WTC11 (cell line): Measurements from ENCODE around the gene USP7. TPM values are rescaled to one million over a fixed set of nuclear protein-coding genes. Genes with fewer than 3 reads are reported as not detected.

ENCODE experiments used
- ATAC-seq: fragments of 200-7000 bp; cut with Tn5 transposase; 2 replicates; pipeline ENCODE4 v1.10.0; 2021; ENCODE audit warnings: mild to moderate bottlenecking, moderate library complexity
- CTCF ChIA-PET: fragments of 300-600 bp; sonication (Branson Sonifier 250); formaldehyde crosslinking; loops from one replicate; lab custom pipeline; 2021; ENCODE audit warnings: antibody characterized with exemption; lab: Charles Lee
- POLR2A ChIA-PET: fragments of 350-600 bp; sonication (Branson Sonifier 250); formaldehyde crosslinking; loops from one replicate; lab custom pipeline; 2021; ENCODE audit warnings: antibody characterized with exemption; lab: Charles Lee
- DNase-seq: peaks from one replicate; pipeline ENCODE4 v3.0.0; 2021; ENCODE audit warnings: low spot score
- H3K27ac Mint-ChIP-seq: 2 replicates; pipeline ENCODE4 v1.8.0; 2021; ENCODE audit warnings: mixed read lengths
- H3K27me3 Mint-ChIP-seq: 2 replicates; pipeline ENCODE4 v1.8.0; 2021; ENCODE audit warnings: low read depth, mild to moderate bottlenecking, moderate library complexity, mixed read lengths
- H3K36me3 Mint-ChIP-seq: 2 replicates; pipeline ENCODE4 v1.8.0; 2021; ENCODE audit warnings: mixed read lengths
- H3K4me1 Mint-ChIP-seq: 2 replicates; pipeline ENCODE4 v1.8.0; 2022; ENCODE audit warnings: mixed read lengths
- H3K4me3 Mint-ChIP-seq: 2 replicates; pipeline ENCODE4 v1.8.0; 2021; ENCODE audit warnings: mild to moderate bottlenecking, moderate library complexity, mixed read lengths
- H3K9me3 Mint-ChIP-seq: 2 replicates; pipeline ENCODE4 v1.8.0; 2021; ENCODE audit warnings: mixed read lengths
- ATF3 ChIP-seq: sonication (generic); formaldehyde crosslinking; conservative IDR thresholded peaks from 2 replicates; pipeline ENCODE4 v1.8.1; 2022; ENCODE audit warnings: mild to moderate bottlenecking, missing genetic modification reagents
- ATF6 ChIP-seq: sonication (generic); formaldehyde crosslinking; IDR thresholded peaks from 2 replicates; pipeline ENCODE4 v1.8.1; 2023; ENCODE audit warnings: mild to moderate bottlenecking, missing genetic modification reagents
- CREB1 ChIP-seq: sonication (generic); formaldehyde crosslinking; IDR thresholded peaks from 2 replicates; pipeline ENCODE4 v1.8.0; 2023; ENCODE audit warnings: mild to moderate bottlenecking, missing genetic modification reagents
- E2F4 ChIP-seq: sonication (generic); formaldehyde crosslinking; IDR thresholded peaks from 2 replicates; pipeline ENCODE4 v1.8.1; 2022; ENCODE audit warnings: low read depth, mild to moderate bottlenecking, moderate library complexity, missing genetic modification reagents, borderline replicate concordance
- E2F5 ChIP-seq: sonication (generic); formaldehyde crosslinking; IDR thresholded peaks from 2 replicates; pipeline ENCODE4 v1.8.1; 2022; ENCODE audit warnings: mild to moderate bottlenecking, moderate library complexity, missing genetic modification reagents
- ELF4 ChIP-seq: sonication (generic); formaldehyde crosslinking; IDR thresholded peaks from 2 replicates; pipeline ENCODE4 v1.8.1; 2022; ENCODE audit warnings: low read depth, mild to moderate bottlenecking, moderate library complexity, missing genetic modification reagents
- ETV6 ChIP-seq: sonication (generic); formaldehyde crosslinking; IDR thresholded peaks from 2 replicates; pipeline ENCODE4 v1.8.1; 2022; ENCODE audit warnings: mild to moderate bottlenecking, missing genetic modification reagents
- FOXP1 ChIP-seq: sonication (generic); formaldehyde crosslinking; IDR thresholded peaks from 2 replicates; pipeline ENCODE4 v1.8.0; 2022; ENCODE audit warnings: missing genetic modification reagents, mild to moderate bottlenecking, moderate library complexity, borderline replicate concordance
- MAX ChIP-seq: sonication (generic); formaldehyde crosslinking; IDR thresholded peaks from 2 replicates; pipeline ENCODE4 v1.8.0; 2022; ENCODE audit warnings: mild to moderate bottlenecking, missing genetic modification reagents
- NR2C2 ChIP-seq: sonication (generic); formaldehyde crosslinking; IDR thresholded peaks from 2 replicates; pipeline ENCODE4 v1.8.0; 2022; ENCODE audit warnings: mild to moderate bottlenecking, missing genetic modification reagents
- SMAD3 ChIP-seq: sonication (generic); formaldehyde crosslinking; IDR thresholded peaks from 2 replicates; pipeline ENCODE4 v1.8.0; 2022; ENCODE audit warnings: missing genetic modification reagents, mild to moderate bottlenecking, borderline replicate concordance
- TCF7 ChIP-seq: sonication (generic); formaldehyde crosslinking; IDR thresholded peaks from 2 replicates; pipeline ENCODE4 v1.8.0; 2022; ENCODE audit warnings: mild to moderate bottlenecking, low read depth, missing genetic modification reagents, moderate library complexity
- TEAD4 ChIP-seq: sonication (generic); formaldehyde crosslinking; IDR thresholded peaks from 2 replicates; pipeline ENCODE4 v1.8.0; 2022; ENCODE audit warnings: mild to moderate bottlenecking, missing genetic modification reagents
- TP53 ChIP-seq: sonication (generic); formaldehyde crosslinking; IDR thresholded peaks from 2 replicates; pipeline ENCODE4 v1.8.1; 2023; ENCODE audit warnings: mild to moderate bottlenecking, missing genetic modification reagents
- ZBTB21 ChIP-seq: sonication (generic); formaldehyde crosslinking; IDR thresholded peaks from 2 replicates; pipeline ENCODE4 v1.8.1; 2023; ENCODE audit warnings: mild to moderate bottlenecking, missing genetic modification reagents, borderline replicate concordance
- ZBTB43 ChIP-seq: sonication (generic); formaldehyde crosslinking; IDR thresholded peaks from 2 replicates; pipeline ENCODE4 v1.8.1; 2023; ENCODE audit warnings: mild to moderate bottlenecking, missing genetic modification reagents
- ZMAT4 ChIP-seq: fragments of 250-450 bp; sonication (Bioruptor Pico); IDR thresholded peaks from 2 replicates; pipeline ENCODE4 v1.9.0; 2021; ENCODE audit warnings: mild to moderate bottlenecking
- ZNF317 ChIP-seq: sonication (generic); formaldehyde crosslinking; IDR thresholded peaks from 2 replicates; pipeline ENCODE4 v1.8.1; 2023; ENCODE audit warnings: low read depth, mild to moderate bottlenecking, moderate library complexity, missing genetic modification reagents, borderline replicate concordance
- ZSCAN18 ChIP-seq: fragments of 250-450 bp; sonication (Bioruptor Pico); IDR thresholded peaks from 2 replicates; pipeline ENCODE4 v2.1.2; 2022; ENCODE audit warnings: mild to moderate bottlenecking, moderate library complexity
- total RNA-seq: library from RNA; stranded (reverse); gene quantifications from 3 replicates; pipeline ENCODE4 v1.2.3, GENCODE V29; 2021

Gene USP7
- total RNA-seq, 1 experiment from 2014 or later = 211 TPM

GRCh38 chr16:8900343-8900742 lies 63.4 kb downstream of the USP7 start:
- Mint-ChIP-seq H3K36me3 (peaks cover 89% of the 10 kb centered on the region), H3K4me1 (no peaks in the 10 kb centered on the region), H3K9me3 (no peaks in the 10 kb centered on the region), H3K27me3 (no peaks in the 10 kb centered on the region), H3K27ac (peak overlapping the region; percentile 37; the same call in 1 of the 2 replicates), H3K4me3 (no peak overlapping the region)
- ChIA-PET CTCF (interaction anchor here (1.1 to 4.3 kb wide), 5 partner anchors 32 to 113 kb away, joined by 3 to 15 read pairs (median 5); partner anchors contain the start of gene CARHSP1), POLR2A (no interaction called here)
- ATAC-seq = no peak
- no peak for TF ChIP-seq ZBTB21 (CRISPR knock-in tag)
- TF ChIP-seq E2F4 (CRISPR knock-in tag) = no peak
- no peak for TF ChIP-seq ATF6 (CRISPR knock-in tag)
- no peak for TF ChIP-seq ZSCAN18 (CRISPR knock-in tag)
- TF ChIP-seq ATF3 = no peak
- TF ChIP-seq ZMAT4 (CRISPR knock-in tag) = no peak
- no peak for TF ChIP-seq FOXP1 (CRISPR knock-in tag)
- no peak for TF ChIP-seq TEAD4
- no peak for TF ChIP-seq ETV6
- TF ChIP-seq MAX (CRISPR knock-in tag) = no peak
- TF ChIP-seq CREB1 = no peak
- TF ChIP-seq ZBTB43 (CRISPR knock-in tag) = no peak
- TF ChIP-seq ZNF317 (CRISPR knock-in tag) = no peak
- no peak for TF ChIP-seq TP53
- TF ChIP-seq ELF4 (CRISPR knock-in tag) = no peak
- TF ChIP-seq TCF7 (CRISPR knock-in tag) = no peak
- no peak for TF ChIP-seq NR2C2
- TF ChIP-seq SMAD3 = no peak
- no peak for TF ChIP-seq E2F5 (CRISPR knock-in tag)
- DNase-seq = no peak
